Measurements from ENCODE around the gene DNAH11.

GRCh38 chr7:21916176-21916575 is 373.3 kb downstream of the DNAH11 start:
- TF ChIP-seq POLR2AphosphoS5 (IDR thresholded peaks at IDR 0.05) = no peak
- TF ChIP-seq, protein P1, sequence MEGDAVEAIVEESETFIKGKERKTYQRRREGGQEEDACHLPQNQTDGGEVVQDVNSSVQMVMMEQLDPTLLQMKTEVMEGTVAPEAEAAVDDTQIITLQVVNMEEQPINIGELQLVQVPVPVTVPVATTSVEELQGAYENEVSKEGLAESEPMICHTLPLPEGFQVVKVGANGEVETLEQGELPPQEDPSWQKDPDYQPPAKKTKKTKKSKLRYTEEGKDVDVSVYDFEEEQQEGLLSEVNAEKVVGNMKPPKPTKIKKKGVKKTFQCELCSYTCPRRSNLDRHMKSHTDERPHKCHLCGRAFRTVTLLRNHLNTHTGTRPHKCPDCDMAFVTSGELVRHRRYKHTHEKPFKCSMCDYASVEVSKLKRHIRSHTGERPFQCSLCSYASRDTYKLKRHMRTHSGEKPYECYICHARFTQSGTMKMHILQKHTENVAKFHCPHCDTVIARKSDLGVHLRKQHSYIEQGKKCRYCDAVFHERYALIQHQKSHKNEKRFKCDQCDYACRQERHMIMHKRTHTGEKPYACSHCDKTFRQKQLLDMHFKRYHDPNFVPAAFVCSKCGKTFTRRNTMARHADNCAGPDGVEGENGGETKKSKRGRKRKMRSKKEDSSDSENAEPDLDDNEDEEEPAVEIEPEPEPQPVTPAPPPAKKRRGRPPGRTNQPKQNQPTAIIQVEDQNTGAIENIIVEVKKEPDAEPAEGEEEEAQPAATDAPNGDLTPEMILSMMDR (IDR thresholded peaks at IDR 0.05) = no peak
- no peak for TF ChIP-seq POLR2A (IDR thresholded peaks at IDR 0.05)

Data from prostate gland (tissue), 2 donors.